Measurements from ENCODE around the gene MYH14.

MYH14 gene

GRCh38 chr19:50300051-50300450, 96.6 kb downstream of the MYH14 start:
- no peak for DNase-seq

GRCh38 chr19:50300814-50301606, 97.6 kb downstream of the MYH14 start:
- DNase-seq, result no peak

- no peak for DNase-seq
Measured at GRCh38 chr19:50301607-50301971, 98.2 kb downstream of the MYH14 start.

DNA sequence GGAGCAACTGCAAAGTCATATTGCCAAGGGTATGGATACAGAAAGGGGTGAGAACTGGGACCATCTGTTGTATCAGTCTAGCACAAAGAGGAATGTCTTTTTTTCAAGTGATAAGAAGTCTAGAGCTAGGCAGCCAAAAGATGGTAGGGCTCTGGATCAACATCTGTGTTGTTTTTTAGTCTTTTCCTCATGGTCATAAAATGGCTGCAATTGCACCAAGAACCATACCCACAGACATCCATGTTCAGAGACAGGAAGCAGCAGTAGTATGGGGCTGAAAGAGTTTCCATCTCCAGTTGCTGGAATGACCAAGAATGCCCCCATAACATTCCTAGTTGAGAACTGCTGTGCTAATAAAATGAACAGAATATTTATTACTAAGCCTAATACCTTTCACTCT, 100.1 kb downstream of the MYH14 start:
- DNase-seq, result no peak

DNA sequence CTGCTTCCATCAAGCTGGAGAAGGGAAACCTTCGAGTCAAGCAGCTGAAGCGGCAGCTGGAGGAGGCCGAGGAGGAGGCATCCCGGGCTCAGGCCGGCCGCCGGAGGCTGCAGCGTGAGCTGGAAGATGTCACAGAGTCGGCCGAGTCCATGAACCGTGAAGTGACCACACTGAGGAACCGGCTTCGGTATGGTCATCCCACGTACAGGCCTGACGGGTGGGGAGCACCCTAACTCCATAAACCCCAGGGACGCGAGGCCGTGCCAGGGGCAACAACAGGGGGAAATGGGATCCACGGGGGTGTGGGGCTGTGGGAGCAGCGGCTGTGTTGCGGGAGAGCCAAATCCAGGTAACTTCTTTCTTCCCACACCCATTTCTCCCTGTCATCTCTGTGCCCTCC, 105.6 kb downstream of the MYH14 start:
- no peak for DNase-seq

DNA sequence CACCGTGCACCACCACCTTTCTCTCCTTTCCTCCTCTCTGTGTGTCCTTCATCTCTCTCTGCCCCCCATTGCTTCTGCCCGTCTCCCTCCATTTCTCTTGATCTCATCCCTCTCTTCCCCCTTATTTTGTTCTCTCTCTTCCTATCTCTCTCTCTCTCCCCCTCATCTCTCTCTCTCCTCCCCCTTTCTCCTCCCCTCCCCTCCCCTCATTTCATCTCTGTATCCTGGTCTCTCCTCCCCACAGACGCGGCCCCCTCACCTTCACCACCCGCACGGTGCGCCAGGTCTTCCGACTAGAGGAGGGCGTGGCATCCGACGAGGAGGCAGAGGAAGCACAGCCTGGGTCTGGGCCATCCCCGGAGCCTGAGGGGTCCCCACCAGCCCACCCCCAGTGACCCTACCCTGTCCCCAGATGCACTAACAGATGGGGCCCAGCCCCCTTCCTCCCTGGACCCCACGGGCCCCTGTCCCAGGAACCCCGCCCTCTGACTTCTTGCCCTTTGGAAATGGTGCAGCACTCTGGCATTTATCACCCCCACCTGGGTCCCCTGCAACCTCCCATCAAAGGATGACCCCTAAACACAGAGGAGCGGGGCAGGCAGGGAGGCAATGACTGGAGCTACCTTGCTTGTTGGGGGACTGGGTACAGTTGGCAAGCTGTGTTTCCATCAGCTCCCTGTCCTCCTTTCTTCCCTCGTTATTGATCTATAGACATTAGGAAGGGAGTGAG, 106.1 kb downstream of the MYH14 start:
- DNase-seq, result no peak

GRCh38 chr19:50310759-50311465, 107.5 kb downstream of the MYH14 start:
- DNase-seq, result no peak

- DNase-seq, result no peak
Measured at GRCh38 chr19:50311723-50312635, 108.6 kb downstream of the MYH14 start.

DNA sequence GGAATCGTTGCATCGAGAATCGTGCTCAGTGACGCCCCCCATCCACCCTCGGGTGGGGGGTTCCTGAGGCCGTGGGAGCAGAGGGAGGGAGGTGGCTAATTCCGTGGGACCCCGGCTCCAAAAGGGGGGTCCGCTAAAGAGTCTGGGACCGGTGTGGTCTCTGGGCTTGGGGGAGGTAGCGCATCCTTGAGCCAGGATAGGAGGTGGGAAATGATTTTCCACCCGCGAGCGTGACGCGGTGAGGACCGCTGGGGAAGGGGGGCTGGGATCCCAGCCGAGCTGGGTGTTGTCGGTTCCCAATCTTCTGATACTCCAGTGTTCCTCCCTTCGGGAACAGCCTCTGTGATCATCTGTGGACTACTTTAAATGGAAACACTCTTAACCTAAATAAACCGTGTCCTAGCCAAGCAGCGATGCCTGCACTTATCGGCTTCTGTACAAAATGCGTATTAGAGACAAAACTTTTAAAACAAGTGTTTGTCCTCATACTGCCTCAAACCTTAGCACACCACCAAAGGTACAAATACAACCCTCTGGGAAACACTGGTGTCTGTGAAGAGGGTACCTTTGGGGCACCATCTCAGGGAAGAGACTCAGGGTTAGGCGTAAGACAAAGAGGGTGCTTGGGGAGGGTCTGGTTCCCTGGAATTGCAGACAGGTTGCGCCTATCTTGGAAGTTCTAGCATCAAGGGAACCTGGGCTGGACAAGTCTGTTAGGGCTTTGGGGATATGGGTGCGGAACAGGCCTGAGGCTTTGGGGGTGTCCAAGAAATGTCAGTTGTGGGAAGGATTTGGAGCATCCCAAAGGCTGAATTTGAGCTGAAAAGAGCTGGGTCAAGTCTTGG, 109.8 kb downstream of the MYH14 start:
- no peak for DNase-seq

DNA sequence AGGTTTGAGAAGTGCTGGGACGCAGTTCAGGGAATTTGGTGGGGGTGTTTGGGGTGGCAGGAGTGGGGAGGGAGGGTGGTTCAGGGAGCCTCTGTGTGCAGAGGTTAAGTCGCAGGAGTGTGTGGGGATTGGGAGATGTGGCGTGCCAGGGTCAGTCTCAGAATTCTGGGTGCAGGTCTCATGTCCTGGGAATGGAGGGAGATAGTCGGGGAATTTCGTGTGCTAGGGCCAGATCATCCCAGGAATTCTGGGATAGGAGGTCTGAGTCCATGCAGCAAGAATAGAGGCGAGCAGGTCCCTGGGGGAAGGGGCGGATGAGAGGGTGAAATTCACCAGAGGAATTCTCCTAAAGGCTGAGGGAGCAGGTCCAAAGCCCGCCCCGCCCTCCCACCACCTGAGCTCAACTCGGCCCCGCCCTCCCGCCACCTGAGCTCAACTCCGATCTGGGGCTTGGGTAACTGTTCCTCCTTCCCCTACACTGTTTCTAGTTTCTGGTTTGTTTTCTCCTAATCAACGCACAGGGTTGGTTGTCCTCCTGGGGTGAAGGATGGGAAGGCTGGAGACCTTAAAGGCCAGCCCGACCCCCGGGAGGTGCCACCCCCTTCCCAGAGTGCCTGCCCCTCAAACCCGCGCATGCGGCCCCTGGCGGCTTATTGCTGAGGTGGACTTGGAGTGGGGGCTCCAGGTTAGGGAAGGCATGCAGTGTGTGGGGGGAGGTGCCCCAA, 110.6 kb downstream of the MYH14 start:
- no peak for DNase-seq

- DNase-seq, result no peak
Measured at GRCh38 chr19:50314724-50315708, 111.6 kb downstream of the MYH14 start.

- peak in 1 of 2 donors; percentile 19 for DNase-seq
Measured at GRCh38 chr19:50315773-50316448, 112.5 kb downstream of the MYH14 start.

DNA sequence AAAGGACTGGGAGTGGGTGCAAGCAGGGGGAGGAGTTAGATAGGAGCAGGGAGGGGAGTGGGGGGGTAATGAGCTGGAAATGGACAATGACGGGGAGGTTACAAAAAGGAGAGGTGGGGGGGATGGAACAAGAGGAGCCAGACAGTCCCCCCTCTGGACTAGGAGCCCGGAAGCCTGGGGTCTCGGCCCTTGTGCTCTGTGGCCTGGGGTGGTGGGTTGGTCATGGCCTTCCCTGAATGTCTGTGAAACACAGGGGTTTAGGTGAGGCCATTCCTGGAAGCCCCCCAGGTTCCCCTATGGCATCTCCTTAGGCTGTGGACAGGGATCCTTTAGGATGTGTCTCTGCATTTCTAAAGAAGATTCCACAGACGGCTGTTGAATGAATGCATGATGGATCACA, 113.7 kb downstream of the MYH14 start:
- no peak for DNase-seq

- no peak for DNase-seq
Measured at GRCh38 chr19:50318438-50318837, 115.0 kb downstream of the MYH14 start.

DNA sequence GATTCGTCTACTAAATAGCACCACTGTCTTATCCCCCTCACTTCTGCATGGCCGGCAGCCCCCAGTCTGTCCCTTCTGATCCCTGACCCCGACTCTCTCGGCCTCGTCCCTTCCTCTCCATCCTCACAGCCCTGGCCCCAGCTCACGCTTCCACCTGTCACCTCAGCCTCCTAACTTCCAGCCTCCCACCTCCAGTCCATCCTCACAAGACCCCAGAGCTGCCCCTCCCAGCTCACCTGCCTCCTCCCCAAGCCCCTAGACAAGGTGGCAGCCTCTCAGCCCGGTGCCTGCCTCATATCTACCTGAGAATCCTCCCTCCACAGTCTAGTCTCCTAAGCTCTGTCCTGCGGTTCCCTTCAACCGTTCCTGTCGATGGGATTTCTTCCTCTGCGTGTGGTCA, 115.7 kb downstream of the MYH14 start:
- no peak for DNase-seq

DNA sequence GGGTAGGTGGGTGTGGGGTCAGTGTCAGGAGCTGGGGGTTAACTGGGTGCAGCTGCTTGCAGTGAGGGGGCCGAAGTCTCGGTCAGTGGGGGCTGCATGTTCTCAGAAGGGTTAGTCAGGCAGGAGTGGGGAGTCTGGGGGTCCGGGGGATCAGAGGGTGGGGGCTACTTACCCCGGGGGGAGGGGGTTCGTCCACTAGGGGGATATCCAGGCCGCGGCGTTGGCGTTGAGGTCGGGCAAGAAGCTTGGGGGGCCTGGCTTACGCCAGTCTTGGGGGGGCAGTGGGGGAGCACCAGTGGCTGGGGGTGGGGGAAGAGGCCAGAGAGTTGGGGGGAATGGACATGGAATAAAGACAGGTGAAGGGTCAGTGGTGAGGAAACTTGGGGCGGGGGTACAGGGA, 116.6 kb downstream of the MYH14 start:
- DNase-seq, result no peak

DNA sequence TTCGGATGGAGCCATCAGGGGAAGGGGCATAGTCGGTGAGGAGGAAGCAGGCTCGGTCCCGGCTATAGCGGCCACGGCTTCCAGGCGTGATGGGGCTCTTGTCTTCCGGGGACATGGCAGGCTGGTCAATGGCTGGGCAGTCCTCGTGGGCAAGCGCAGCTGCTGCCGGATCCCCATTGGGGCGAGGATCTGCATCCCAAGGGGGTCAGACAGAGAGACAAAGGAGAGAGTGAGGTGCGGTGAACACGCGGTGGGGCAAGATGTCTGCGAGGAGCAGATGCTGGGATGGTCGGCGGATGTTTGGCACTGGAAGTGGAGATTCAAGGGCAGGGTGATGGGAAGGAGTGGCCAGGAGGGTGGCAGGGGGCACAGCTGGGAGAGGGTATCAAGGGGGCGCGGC, 117.2 kb downstream of the MYH14 start:
- DNase-seq, result no peak

- DNase-seq, result no peak
Measured at GRCh38 chr19:50321831-50322230, 118.4 kb downstream of the MYH14 start.

DNA sequence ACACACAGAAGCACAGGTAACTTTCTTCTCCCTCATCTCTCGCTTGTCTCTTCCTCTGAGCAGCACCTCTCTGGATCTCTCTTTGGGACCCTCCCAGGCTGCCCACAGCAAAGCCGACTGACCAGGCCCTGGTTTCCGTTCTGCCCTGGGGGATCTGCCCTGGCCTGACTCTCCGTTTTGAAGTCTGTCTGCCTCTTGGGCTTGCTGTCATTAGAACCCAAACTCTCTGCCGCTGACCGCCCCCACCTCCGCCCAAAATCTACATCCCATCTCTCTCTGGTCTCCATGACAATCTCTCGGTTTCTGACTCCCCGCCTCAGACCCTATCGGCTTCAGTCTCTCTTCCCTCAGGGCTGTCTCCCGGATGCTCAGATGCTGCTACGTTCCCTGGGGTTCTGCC, 118.8 kb downstream of the MYH14 start:
- no peak for DNase-seq
